Stimulated activated CD8-positive, alpha-beta memory T cell treated with anti-CD3 and anti-CD28 coated beads, Interleukin-12 subunit alpha, Interleukin-12 subunit beta, amount 100 ng/mL, for 1 hour (primary cell): ENCODE results near the gene TRIM8.
A peak's percentile ranks its signal among the peaks of the same experiment; 100 is the strongest.
"Not testable (repeated sequence)": the region's sequence is repeated elsewhere in the genome, so short reads cannot be mapped to it uniquely, and the experiment has no call there.

Experiments used
- DNase-seq: peaks from one replicate; pipeline ENCODE4 v3.0.0-alpha.2; 2020; ENCODE audit warnings: low read depth

Gene TRIM8

DNA sequence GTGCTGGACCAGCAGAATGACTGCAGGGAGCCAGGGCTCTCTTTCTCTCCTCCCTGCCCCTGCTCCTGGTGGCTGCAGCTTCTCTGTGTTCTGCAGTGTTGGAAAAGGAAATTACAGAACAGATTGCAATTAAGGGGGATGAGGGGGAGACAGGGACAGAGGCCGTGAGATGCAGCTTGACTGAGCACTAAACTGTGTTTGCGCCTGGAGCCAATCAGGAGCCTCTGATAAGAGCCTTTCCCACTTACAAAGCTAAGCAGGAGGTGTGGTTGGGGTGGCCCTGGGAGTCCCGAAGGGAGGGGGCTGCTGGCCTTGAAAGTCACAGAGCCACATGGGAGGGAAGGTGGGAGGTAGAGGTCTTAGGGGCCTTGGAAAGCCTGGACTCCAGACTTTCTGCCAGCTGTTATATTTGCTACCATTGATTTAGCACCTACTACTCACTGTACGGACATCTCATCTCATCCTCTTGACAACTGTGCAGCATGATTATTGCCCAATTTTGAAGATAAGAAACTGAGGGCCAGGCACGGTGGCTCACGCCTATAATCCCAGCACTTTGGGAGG lies 26.7 kb downstream of the TRIM8 start:
- DNase-seq: no peak

DNA sequence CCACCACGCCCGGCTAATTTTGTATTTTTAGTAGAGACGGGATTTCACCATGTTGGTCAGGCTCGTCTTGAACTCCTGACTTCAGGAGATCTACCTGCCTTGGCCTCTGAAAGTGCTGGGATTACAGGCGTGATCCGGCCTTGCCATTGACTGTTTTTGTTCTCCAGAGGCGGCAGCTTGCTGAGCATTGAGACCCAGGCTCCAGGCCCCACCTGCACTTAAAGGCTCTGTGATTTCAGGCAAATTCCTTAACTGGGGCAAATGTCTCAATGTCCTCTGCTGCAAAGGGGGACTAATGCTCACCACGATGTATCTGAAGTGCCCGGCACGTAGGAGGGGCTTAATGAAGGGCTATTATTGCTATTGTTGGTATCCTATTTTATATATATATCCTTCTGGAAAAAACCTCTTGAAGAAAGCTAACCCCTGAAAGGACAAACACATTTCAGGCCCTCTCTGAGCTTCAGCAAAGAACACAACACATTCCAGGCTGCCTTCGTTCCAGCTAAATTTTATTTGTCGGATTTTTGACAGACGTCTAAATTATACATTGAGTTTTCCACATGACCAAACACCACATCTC lies 29.0 kb downstream of the TRIM8 start:
- no peak for DNase-seq

DNA sequence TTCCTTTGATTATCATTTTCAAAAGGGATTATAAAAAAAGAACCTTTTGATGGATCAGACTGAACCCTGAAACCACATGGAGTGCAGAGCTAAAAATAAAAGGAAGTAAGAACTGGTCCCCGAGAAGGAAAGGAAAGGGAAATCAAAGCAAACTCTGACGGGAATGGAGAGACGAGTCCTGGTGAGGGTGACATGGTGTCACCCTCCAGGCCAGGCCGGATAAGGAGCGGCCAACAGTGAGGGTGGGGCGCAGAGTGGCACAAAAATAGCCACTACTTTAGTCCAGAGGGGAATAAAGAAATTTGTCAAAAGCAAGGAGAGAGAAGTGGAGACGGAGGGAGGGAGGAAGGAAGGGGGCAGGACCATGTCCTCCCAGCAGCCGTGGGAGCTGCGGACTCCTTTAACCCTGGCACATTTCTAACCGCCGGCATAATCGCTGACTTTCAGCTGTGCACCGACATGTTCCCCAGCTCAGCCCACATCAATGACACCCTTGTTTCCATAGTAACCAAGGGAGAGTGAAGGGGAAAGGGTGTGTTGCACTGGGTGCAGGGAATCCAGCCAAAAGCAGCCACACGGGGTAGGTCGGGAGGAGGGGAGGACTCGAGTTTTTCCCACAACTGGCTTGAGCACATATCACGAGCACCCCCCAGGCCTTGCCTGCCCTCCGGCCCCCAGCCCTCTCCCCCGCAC lies 29.7 kb downstream of the TRIM8 start:
- DNase-seq: peak; percentile 52

DNA sequence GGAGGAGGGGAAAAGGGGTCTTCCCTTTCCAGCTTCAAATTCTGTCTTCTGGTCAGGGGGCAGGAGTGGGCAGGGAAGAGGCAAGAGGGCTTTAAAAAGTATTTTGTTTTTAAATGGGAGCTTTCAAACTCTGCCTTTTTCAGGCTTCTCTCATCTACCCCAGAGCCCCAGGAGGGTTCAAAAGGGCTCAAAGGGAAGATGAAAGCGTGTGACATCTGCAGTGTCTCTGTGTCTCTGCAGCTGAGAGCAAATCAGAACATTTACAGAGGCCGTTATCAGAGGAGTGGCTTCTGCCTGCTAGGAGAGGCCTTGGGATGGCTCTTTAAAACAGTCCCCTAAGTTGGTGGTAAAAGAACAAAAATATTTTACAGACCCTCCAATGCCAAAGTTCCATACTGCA lies 30.3 kb downstream of the TRIM8 start:
- DNase-seq: no peak

DNA sequence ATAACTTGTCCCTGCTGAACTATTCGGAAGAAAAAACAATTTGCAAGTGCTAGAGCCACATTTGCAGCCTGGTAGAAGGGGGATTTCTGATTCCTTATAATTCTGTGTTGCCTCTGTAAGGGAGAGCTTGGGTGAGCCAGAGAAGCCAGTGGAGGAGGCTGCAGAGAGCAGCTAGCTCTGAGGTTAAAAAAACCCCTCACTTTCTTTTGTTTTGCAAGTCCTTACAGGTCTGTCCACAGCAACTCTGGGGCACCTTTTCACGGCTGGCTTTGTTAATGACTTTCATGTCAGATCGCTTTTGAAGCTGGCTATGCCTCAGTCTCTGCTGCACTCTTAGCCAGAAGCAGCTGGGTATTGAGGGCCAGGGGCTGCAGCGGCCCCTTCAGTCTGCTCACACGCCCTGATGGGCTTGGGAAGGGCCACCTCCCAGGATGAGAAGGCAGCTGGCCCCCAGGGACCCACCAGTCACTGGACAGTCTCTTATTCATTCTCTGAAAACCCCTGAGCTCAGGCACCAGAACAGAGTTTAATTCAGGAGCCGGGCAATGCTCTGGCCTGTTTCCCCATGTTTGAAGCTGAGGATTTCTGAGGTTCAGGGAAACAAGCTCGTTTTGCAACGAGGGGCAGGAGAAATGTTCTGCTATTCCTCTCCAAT lies 30.9 kb downstream of the TRIM8 start:
- DNase-seq: no peak

DNA sequence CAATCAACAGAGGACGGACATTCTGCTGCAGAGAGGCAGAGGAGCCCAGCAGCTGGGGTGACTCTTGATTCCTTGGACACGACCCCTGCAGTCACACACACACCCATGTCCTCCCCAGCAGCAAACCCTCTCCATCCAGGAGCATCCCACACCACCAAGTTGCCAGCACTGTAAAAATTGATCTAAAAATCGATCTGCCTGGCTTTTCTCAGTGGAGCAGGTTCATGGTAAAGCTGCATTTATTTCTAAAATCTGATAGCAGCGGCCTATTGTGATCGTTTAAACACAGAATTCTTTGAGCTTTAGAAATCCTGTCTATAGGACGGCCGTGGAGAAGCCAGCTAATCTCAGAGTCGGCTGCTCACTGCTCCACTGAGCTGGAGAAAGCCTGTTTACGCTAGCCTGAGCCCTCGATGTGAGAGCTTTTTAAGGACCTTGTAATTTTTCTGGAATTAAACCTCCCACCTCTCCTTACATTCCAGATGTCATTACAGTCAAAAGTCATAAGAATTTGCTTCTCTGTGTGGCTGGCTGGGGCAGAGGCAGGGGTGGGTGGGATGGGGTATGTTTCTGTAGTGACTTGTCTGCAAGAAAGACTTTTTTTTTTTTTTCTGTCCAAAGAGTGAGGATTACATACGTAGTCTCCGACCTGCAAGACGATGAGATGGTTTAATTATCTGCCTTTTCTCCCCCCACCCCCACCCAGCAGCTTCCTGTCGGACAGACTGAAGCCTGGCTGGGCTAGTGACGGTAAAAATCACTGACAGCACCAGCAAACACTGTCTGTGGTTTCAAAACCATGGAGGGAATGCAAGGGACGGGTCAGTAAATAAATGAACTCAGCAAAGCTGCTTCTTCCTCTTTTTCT lies 31.6 kb downstream of the TRIM8 start:
- DNase-seq: no peak

DNA sequence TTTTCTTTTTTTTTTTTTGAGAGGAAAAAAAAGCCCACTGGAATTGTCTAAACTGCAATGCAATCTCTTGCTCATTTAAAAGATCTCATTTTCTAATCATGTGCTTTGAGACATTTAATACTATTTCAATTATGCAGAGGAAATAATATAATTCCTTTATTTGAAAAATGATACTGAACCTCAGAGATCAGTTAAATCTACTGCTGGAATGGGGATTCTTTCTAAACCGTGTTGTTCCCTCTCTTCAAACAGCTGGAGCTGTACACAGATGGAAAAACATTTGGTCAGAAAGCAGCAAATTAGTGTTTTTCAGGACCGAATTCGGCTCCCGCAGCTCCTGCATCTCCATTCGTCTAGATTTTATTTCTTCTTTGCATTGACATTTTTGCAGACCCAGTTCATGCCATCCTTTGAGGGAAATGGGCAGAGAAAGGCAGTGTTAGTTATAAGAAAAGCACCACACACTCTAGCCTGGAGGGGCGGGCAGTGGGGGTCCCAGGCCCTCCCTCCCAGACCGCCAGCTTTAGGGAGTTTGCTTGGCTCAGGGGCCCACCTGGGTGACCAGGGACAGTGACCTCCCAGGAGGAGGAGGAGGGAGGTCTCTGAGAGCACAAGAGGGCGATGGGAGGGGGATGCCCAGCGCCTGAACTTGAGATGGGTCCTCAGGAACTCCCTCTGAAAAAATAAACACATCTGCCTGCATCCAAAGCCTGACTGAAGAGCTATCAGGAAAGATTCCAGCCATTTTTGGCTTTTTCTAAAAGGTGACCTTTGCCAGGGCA lies 32.4 kb downstream of the TRIM8 start:
- DNase-seq: no peak

DNA sequence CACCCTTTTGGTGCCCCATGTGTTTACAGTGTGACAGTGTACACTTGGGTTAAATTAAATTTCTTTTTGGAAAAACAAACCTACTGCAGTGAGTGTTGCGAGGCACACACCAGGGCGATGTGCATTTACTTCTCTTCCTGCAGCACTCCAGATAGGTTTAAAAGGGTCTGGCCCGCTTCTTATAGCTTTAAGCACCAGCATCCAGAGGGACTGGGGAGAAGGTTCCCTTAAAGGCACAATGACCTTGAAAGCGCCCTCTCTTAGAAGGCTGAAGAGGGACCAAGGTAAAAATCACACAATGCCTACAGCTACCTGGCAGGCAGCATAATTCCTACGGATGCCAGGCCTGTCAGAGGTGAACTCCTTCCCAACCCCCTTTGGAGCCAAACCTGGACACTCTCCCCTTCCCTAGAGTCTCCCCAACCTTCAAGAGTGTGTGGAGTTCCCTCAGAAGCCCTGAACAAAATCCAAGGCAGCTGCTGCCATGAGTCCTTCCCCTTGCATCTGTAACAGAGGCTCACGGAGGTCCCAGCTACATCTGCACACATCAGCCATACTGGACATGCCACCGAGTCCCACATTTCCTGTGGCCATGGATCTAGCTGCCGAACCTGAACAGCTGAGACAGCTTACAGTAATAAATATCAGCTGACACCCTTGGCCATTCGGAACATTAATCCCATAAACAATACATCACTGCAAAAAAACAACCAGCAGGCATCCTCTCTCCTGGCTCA lies 33.2 kb downstream of the TRIM8 start:
- no peak for DNase-seq

DNA sequence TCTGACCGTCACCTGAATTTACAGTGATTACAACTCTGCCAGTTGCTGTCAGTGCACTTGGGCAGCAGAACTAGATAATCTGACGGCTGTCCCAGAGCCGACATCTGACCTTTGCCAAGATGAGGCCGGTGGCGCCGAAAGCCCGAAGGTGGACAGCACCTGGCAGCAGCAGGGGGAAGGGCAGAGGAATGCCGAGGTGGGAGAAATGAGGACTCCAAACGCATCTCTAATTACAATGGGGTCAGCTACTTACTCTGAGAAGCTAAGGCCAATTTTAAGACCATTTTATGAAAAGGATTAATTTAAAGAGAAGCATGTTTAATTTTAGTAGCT lies 33.8 kb downstream of the TRIM8 start:
- no peak for DNase-seq

DNA sequence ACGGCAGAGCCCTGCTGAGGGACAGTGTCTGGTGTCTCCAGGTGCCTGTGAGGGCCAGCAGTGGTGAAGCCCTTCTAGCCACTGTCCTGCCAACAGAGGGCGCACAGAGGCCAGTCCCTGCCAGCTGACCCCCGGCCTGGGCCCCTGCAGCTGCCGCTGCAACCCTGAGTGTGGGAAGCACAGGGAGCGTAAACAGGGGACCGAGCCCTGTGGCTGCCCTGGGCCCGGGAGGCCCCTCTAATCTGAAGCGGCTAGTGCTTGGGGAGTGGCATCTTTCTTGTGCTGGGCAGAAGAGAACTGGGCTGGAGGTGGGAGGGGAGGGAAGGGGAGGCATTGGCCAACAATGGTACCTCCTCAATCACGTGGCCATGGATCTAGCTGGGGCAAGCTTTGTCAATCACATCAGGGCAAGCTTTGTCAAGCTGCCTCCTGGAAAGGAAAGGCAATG lies 34.6 kb downstream of the TRIM8 start:
- DNase-seq: no peak

DNA sequence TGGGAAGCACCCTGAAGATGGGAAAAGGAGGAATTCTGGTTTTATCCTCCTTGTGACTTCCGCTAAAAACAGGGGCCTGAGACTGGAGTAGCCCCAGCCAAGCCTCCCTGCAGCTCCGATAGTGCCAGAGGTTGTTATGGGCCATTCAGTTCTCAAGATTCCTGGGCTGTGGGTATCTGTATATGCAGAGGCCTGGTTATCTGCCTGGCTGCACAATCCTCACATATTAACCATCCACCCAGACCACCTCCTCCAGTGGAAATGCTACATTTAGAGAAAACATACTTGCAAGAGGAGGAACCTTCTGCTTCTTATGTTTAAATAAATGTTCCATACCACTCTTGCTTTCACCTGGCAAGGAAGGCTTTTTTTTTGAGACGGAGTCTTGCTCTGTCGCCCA lies 35.3 kb downstream of the TRIM8 start:
- no peak for DNase-seq

DNA sequence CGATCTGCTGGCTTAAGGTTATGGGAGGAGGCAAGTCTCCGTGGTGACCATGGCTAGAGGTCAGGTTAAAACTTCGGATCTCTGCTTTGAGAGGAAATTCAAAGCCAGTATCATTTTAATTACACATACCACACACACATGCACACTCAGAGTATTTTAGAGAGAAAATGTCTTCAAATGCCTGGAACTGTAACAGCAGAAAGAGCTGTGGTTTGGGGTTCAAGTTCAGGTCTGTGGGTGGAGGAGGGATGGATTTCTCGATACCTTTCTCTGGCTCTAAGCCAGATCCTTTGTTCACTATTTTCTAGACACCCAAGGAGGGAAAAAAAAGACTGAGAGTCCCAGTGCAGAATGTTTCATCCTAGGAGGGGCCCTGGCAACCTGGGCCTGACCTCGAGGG lies 37.4 kb downstream of the TRIM8 start:
- DNase-seq: no peak

DNA sequence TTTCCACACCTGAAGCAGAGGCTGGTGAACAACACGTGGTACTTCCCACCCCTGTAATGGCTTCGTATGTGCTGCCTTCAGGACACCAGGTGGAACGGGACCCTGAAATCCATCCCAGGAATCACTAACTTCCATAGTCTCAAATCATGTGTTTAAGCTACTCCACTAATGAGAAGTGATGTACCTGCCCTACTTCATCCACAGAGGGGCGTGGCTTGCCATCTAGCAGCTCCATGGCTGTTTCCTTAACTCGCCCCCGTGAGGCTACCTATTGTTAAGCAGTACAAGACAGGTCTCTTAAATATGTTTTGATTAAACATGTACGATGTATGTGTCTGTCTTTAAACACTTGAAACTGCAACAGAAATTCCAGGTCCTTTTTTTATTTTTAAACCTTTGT lies 38.1 kb downstream of the TRIM8 start:
- no peak for DNase-seq

DNA sequence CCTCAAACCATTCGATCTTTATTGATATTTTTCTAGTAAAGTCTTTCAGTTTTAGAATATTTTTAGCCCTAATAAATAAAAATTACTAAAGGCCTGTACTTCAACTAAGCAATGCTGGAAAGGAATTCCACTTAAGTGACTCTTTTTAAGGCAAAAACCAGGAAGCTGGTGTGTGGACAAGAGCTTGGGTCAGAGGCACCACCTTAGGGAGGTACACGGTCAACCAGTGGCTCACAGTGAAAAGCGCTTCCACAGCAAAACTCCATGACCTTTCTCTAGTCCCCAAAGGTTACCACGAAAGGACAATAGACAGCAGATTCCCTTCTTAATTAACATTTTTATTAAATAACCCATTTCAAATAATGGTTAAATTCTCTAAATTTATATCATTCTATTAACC lies 38.7 kb downstream of the TRIM8 start:
- DNase-seq: no peak

DNA sequence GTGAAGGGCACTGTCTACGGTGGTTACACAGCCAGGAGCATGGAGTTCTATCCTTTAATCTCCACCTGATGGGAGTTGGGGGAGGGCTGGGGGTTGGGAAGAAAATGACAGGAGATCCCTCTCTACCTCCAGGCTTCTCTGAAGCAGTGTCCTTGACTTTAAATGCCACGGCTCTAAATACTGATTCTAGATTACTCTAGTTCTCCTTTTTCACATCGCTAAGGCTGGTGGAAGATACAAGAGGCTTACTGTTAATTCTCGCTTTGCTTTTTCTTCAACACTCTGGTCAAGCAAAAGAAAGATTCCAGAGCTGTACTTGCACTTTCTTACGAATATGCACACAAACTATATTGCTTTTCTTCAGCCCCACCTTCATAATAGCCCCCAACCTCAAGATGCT lies 39.5 kb downstream of the TRIM8 start:
- no peak for DNase-seq

DNA sequence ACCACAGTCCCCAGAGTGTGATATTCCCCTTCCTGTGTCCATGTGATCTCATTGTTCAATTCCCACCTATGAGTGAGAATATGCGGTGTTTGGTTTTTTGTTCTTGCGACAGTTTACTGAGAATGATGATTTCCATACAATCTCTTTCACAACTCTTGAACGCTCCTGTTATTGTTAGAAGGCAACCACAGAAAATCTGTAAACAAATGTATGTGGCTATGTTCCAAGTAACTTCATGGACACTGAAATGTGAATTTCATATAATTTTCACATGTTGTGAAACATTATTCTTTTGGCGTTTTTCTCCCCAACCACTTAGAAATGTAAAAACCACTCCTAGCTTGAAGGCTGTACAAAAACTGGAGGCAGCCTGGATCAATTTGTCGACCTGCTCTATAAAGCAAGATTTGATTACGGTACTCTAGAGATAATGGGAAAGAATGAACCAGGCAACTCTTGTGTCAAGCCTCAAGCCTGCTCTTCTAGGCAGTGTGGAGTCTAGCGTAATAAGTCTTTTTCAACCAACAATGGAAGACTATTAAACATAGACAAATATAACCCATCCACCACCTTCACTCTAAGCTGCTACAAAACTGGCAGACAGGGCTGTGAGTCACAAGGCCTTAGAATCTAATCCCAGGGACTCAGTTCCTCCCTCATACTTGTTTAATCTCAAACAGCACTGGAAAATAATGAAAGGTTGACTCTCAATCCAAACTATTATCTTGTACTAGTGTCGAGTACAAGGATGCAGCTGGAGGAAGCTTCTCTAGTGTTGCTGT lies 47.2 kb downstream of the TRIM8 start:
- no peak for DNase-seq

DNA sequence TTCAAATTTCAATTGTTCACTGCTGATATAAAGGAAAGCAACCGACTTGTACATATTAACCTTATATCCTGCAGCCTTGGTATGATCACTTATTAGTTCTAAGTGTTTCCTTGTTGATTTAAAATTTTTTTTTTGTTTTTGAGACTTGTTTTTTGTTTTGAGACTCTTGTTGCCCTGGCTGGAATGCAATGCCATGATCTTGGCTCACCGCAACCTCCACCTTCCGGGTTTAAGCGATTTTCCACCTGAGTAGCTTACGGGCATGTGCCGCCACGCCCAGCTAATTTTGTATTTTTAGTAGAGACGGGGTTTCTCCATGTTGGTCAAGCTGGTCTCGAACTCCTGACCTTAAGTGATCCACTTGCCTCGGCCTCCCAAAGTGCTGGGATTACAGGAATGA lies 51.1 kb downstream of the TRIM8 start:
- DNase-seq: not testable (repeated sequence)

DNA sequence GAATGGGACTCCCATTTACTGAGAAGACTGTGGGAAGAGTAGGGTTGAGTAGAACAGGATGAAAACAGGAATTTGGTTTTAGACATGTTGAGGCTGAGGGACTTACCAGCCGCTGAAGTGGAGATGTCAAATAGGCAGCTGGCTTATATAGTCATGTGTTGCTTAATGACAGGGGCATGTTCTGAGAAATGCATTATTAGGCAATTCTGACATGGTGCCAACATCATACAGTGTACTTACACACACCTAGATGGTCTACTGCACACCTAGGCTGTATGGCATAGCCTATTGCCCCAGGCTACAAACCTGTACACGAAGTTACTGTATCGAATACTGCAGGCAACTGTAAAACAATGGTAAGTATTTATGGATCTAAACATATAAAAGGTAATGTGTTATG lies 52.5 kb downstream of the TRIM8 start:
- no peak for DNase-seq

DNA sequence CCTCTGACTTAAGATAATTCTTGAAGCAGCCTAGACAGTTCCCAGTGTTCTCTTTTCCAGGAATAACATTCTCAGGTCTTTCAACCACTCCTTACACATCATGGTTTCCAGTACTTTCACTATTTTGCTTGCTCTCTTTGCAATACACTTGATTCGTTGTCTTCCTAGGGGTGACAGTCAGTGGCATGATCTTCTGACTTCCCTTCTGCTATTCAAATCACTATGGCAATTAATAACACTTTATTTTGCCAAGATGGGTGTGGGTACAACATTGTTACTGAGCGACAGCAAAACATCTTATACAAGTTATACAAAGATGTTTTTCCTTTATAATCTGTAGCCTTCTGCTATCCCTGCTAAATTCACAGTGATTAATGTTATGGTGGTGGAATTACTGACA lies 54.6 kb downstream of the TRIM8 start:
- DNase-seq: no peak

DNA sequence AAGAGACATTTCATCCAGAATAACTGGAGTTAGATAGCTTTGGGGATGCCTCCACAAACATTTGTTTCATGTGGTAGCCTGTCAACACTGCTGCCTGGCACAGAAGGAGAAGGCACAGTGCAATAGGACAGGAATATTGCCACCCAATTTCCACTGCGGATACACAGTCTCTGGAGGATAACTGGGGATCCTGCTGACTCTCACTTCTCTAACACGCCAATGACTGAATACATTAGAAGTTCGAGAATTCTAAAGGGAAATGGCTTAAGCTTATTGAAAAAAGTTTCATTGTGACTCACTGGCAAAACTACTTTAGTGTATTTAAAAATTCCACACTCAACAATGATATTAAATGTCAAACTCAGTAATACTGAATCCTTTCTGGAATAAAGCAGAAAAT lies 57.0 kb downstream of the TRIM8 start:
- DNase-seq: no peak
